NT2/D1 (cell line): ENCODE measurements around the gene NUDT4B.
"Not testable (repeated sequence)": the region's sequence is repeated elsewhere in the genome, so short reads cannot be mapped to it uniquely, and the experiment has no call there.

Source experiments
- SUZ12 ChIP-seq: IDR thresholded peaks from 2 replicates; pipeline ENCODE4 v1.6.1; 2011; ENCODE audit not compliant: insufficient read length, insufficient read depth; ENCODE audit errors: extremely low read depth
- YY1 ChIP-seq: IDR thresholded peaks from 2 replicates; pipeline ENCODE4 v1.6.1; 2011; ENCODE audit not compliant: insufficient read length, insufficient read depth
- ZNF274 ChIP-seq: IDR thresholded peaks from 2 replicates; pipeline ENCODE4 v1.6.1; 2011; ENCODE audit warnings: mild to moderate bottlenecking, low read depth, low read length

DNA sequence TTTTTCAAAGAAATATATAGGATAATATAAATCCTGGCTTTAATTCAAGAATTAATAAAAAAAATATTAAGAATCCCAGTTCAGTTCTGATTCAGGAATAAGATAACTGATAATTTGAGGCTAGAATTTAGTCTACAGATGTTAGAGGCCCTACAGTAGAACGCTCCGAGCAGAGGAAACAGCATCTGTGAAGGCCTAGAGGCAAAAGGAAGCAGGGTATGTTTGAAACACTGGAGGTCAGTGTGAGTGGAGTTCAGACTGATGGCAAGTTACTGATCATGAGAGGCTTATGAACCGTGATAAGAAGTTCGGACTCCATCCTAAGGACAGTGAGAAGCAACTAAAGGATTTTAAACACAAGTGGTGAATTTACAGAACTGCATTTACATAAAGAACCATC lies 10.4 kb downstream of the NUDT4B start:
- TF ChIP-seq ZNF274, YY1, SUZ12: not testable (repeated sequence)
